Inferior parietal cortex (tissue), 1 donor: Measurements from ENCODE around the gene TTC23.
A peak's percentile ranks its signal among the peaks of the same experiment; 100 is the strongest.
"Not testable (repeated sequence)": the region's sequence is repeated elsewhere in the genome, so short reads cannot be mapped to it uniquely, and the experiment has no call there.

Experiments
- DNase-seq: peaks from one replicate; pipeline ENCODE4 v3.0.0-alpha.2; 2016; ENCODE audit errors: extremely low spot score

TTC23 gene

GRCh38 chr15:99250494-99250856, 1.1 kb upstream of the TTC23 start:
- DNase-seq: no peak

DNA sequence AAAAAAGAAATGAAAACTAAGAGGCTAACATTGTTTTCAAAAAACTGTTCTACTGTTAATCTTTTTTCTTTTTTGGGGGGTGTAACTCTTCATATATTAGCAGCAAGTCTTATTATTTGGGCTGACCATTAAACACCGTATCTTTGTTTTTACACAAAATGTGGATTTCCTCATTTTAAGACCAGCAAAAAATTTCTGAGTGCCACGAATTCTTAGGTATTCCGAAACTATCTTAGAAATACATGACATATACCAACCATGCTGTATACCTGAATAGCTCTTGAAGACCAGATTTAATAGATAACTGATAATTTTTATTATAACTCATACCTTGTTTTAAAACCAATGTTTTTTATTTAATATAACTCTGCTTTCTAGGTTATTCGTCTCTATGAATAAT, 620 bp upstream of the TTC23 start:
- DNase-seq: no peak

DNA sequence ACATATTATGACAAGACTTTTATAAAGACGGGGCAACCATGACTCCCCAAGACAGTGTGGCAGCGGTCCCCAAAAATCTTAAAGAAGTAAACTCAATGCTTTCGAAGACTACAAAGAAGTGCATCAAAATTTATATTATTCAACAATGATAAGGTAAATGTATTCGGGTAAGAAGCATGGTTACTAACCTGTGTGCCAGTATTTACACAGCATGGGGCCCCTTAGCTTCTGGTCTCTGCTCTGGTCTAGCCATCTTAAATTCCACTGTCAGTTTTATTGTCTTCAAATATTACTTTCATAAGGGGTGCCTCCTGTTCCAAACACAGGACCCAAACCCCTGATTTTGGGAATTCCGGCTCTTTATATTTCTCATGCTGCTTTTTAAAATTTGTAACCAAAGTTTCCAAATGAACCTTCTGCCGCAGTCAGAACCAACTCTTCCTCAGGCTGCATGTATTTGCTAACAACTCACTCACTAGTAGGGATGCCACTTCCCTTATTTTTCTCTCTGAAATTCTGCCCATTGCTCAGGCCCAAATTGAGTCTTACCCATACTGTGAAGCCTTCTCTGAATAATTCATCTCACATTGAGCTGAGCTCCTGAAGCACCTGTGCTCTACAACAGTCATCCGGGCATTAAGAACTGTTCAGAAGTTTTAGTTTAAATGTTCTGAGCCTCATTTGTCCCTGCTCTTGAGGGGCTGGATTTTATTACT, 1.2 kb downstream of the TTC23 start:
- DNase-seq: no peak

DNA sequence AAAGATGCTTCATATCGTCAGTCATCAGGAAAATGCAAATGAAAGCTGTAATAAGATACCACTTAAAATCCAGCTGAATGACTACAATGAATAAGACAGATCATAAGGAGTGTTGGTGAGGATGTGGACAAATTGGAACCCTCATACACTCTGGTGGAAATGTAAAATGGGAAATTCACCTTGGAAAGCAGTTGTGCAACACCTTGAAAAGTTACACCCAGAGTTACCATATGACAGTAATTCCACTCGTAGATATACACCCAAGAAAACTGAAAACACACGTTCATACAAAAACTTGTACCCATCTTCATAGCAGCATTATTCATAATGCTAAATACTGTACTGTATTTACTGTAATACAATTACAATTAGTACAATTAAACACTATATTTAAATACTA, 2.3 kb downstream of the TTC23 start:
- DNase-seq: no peak

- no peak for DNase-seq
These were observed 5.1 kb downstream of the TTC23 start for GRCh38 chr15:99244306-99244705.

DNA sequence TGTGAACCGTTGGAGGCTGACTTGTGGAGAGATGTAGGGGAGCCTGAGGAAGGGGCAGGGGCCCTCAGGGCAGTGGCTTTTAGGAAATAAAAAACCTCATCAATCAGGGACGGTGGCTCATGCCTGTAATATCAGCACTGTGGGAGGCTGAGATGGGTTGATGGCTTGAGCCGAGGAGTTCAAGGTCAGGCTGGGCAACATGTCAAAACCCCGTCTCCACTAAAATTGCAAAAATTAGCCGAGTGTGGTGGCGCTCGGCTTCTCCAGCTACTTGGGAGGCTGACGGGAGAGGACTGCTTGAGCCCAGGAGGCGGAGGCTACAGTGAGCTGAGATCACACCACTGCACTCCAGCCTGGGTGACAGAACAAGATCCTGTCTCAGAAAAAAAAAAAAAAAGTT, 7.6 kb downstream of the TTC23 start:
- no peak for DNase-seq

DNA sequence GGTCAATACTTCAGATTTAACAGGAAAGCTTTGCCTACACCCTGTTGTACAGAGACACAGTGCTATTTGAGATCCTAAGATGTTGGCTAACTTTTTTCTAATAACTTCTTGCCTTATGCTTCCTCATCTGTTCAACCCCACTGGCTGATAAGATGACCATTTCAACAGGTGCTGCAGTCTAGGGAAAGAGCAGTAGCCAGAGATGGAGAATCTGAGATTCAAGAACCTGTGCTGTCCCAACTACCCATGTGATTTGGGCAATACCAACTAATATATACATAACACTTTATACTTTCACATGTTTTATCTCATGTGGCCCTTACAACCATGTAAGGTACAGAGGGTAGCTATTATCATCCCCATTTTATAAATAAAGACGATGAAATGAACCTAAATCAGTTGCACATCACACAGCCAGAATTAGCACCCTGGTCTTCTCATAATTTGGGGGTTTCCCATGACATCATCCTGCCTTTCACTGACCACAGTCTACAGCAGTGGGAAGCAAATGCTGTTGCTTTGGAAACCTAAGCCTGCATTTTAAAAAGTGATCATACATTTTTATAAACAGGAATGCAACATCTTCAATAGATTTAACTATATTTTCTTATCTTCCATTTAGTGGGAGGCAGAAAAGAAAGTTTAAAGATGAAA, 9.7 kb downstream of the TTC23 start:
- DNase-seq: no peak

DNA sequence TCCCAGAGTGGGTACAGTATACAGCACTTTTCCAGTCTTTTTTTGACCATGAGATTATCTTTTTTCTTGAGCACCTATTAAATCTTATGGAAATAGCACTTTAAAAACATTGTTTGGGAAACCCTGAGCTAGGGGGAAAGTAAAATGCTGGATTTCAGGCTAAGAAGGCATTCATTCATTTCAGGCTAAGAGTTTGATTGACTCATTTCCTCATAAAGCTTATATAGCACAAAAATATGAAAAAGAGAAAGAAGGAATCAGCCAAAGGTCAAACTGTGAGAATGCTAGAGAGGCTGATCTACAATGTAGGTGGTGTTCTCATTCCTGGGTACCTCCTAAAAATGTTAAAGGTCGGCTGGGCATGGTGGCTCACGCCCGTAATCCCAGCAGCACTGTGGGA, 10.5 kb downstream of the TTC23 start:
- no peak for DNase-seq

DNA sequence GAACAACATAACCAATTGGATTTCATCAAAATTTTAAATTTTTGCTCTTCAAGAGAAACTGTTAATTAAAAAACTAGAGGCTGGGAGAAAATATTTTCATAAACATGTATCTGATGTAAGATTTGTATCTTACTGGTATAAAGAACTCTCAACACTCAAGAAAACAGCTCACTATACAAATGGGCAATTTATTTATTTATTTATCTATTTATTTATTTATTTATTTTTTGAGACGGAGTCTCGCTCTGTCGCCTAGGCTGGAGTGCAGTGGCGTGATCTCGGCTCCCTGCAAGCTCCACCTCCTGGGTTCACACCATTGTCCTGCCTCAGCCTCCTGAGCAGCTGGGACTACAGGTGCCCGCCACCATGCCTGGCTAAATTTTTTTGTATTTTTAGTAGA, 15.2 kb downstream of the TTC23 start:
- not testable (repeated sequence) for DNase-seq

- no peak for DNase-seq
These were observed 16.6 kb downstream of the TTC23 start for GRCh38 chr15:99232740-99233139.

GRCh38 chr15:99230867-99231266, 18.5 kb downstream of the TTC23 start:
- no peak for DNase-seq

- no peak for DNase-seq
These were observed 21.1 kb downstream of the TTC23 start for GRCh38 chr15:99228120-99228770.

GRCh38 chr15:99226802-99227201, 22.6 kb downstream of the TTC23 start:
- no peak for DNase-seq

DNA sequence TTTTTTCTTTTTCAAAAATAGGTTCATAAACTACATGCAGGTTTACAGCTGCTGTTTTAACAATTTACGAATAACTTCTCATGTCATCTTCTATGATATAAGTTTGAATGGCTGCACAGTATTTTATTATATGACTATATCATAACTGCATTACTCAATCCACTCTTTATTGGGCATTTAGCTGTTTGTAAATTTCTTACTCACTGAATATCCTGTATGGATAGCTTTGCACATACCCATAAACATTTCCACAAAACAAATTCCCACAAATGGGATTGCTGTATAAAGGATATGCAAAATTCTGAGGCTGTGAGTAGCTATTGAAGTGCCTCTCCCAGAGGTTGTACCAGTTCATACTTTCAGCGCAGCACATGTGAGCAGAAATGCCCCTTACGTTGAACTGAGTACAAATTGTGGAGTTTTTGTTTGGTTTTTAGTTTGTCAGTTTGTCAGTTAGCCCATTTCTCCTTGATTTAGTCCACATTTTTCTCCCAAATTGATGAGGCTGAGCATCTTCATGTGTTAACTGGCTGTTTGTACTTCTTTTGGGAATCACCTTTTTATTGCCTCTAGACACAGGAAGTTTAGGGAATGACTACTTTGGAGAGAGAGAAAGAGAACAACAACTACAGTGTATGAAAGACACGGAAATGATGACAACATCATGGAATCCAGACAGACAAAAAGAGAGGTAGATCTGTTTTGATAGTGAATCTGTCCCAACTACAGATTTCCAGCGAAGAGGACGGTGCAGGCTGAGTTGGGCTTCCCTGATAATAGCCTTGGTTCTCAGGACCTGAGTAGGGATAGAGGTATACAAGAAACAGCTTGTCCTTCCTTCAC, 24.8 kb downstream of the TTC23 start:
- DNase-seq: no peak

GRCh38 chr15:99213187-99213811, 36.1 kb downstream of the TTC23 start:
- DNase-seq: peak; percentile 91

DNA sequence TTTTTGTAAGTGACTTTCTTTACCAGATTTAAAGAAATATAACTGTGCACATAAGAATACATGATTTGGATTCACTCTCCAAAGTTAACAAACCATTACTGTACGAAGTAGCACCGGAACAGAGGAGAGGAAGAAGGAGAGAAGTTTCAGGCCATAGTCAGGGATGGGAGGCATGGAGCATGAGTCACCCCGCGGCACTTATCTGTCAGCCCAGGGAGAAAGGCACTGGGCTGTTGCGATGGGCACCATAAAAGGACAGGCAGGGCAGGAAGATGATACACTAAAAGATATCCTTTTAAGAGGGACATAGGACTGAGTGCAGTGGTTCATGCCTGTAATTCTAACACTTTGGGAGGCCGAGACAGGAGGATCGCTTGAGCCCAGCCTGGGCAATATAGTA, 37.0 kb downstream of the TTC23 start:
- DNase-seq: no peak

GRCh38 chr15:99211926-99212325, 37.5 kb downstream of the TTC23 start:
- no peak for DNase-seq

GRCh38 chr15:99210334-99210733, 39.0 kb downstream of the TTC23 start:
- DNase-seq: no peak

DNA sequence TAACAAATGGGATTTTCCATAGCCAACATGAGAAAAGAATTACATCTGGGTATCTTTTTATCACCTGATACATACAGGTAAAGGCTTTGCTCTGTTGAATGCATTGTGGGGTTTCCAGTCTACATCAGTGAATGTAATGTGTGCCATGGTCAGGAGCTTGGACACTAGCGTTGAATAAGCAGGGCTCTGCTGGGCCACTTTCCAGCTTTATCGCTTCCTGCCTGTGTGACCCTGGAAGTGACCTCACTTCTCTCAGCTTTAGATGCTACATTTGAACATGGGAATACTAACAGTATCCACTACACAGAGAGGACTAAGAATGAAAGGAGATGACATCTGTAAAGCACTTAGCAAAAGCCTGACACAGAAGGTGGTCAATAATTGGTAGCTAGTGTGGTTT, 40.1 kb downstream of the TTC23 start:
- DNase-seq: no peak

GRCh38 chr15:99207672-99208071, 41.7 kb downstream of the TTC23 start:
- DNase-seq: no peak

GRCh38 chr15:99202176-99202552, 47.2 kb downstream of the TTC23 start:
- no peak for DNase-seq
